GM12875 (cell line): Measurements from ENCODE around the gene CD34.
"Not testable (repeated sequence)": the region's sequence is repeated elsewhere in the genome, so short reads cannot be mapped to it uniquely, and the experiment has no call there.

Experiments used
- H3K4me3 ChIP-seq: one replicate; pipeline ENCODE4 v1.5.1; 2011; ENCODE audit warnings: low read depth, low read length, control low read depth
- CTCF ChIP-seq: IDR thresholded peaks from 2 replicates; pipeline ENCODE4 v1.5.1; 2011; ENCODE audit warnings: low read depth, mild to moderate bottlenecking, control low read depth, inconsistent platforms, low read length, moderate library complexity, borderline replicate concordance; ENCODE audit not compliant: insufficient read depth

CD34 gene

GRCh38 chr1:207946756-207947155 lies 35.8 kb upstream of the CD34 start:
- no peak for TF ChIP-seq CTCF
- H3K4me3 ChIP-seq: no peak overlapping the region

- no peak overlapping the region for H3K4me3 ChIP-seq
- TF ChIP-seq CTCF: no peak
These were observed 33.6 kb upstream of the CD34 start for GRCh38 chr1:207944571-207944970.

- H3K4me3 ChIP-seq: not testable (repeated sequence)
These were observed 31.4 kb upstream of the CD34 start for GRCh38 chr1:207942337-207942741.

- TF ChIP-seq CTCF: no peak
- no peak overlapping the region for H3K4me3 ChIP-seq
These were observed 30.7 kb upstream of the CD34 start for GRCh38 chr1:207941665-207942064.

GRCh38 chr1:207938016-207938415 lies 27.1 kb upstream of the CD34 start:
- H3K4me3 ChIP-seq: no peak overlapping the region
- no peak for TF ChIP-seq CTCF

GRCh38 chr1:207937204-207937603 lies 26.3 kb upstream of the CD34 start:
- H3K4me3 ChIP-seq: no peak overlapping the region
- no peak for TF ChIP-seq CTCF

GRCh38 chr1:207935166-207935583 lies 24.2 kb upstream of the CD34 start:
- H3K4me3 ChIP-seq: no peak overlapping the region
- no peak for TF ChIP-seq CTCF

GRCh38 chr1:207933205-207933800 lies 22.4 kb upstream of the CD34 start:
- TF ChIP-seq CTCF: no peak
- no peak overlapping the region for H3K4me3 ChIP-seq
